ENCODE results near the gene NCEH1.
"Not testable (repeated sequence)": the region's sequence is repeated elsewhere in the genome, so short reads cannot be mapped to it uniquely, and the experiment has no call there.

The NCEH1 gene

DNA sequence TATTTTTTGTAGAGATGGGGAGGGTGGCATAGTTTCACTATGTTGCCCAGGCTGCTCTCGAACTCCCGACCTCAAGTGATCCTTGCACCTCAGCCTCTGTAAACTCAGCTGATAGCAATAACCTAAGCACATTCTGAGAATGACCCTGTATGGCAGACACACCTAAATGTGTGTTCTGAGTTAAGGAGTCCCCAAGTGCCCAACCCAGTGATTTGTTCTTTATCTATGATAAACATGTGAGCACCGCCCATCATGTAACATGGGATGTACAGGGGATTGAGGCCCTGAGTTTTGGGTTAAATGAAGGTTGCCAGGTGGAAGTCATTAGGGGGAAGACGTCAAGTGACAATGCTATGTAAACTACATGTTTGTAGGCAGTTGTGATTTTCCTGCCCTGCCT is 5.7 kb downstream of the NCEH1 start:
- no peak for DNase-seq

DNA sequence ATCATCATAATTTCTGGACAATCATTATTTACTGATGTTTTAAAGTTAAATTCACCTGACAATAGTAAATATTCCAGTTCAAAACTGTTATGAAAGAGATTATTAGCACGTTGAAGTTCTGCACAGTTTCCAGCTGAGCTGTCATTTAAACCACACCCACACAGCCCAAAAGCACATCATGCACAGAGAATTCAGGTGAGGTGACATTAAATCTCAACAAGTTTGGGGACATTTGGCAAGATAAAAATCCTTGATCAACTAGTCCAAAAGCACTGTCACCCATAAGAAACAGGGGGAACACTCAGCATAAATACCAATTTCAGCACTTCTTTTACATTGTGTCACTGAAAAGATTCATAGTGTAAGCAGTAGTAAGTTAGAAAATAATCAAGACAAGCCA is 6.9 kb downstream of the NCEH1 start:
- no peak for DNase-seq

DNA sequence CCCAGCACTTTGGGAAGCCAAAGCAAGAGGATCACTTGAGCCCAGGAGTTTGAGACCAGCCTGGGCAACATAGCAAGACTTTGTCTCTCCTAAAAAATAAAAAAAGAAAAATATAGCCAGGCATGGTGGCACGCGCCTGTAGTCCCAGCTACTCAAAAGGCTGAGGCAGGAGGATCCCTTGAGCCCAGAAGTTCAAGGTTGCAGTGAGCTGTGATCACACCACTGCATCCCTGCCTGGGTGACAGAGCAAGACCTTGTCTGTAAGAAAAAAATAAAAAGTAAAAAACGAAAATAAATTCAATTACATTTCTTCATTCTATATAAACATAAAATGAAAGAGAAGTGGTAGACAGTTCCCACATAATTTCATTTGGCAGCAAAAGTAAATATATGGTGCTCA is 8.1 kb downstream of the NCEH1 start:
- not testable (repeated sequence) for DNase-seq

DNA sequence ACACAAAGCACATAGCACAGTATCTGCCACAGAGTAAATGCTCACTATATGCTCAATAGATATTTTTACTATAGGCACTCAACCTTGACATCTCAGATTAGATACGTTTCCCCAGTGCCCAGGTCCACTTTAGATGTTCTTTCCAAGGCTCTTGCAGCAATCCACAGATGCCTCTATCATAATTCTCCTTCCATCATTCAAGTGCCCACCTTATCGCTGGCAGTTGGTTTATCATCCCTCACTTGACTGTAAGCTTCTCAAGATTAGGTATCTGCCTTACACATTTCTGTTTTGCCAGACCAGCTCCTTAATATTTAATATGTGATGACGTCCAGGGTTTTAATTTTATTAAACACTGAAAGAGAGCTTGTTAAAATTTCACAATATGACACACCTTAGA is 8.6 kb downstream of the NCEH1 start:
- DNase-seq: no peak

DNA sequence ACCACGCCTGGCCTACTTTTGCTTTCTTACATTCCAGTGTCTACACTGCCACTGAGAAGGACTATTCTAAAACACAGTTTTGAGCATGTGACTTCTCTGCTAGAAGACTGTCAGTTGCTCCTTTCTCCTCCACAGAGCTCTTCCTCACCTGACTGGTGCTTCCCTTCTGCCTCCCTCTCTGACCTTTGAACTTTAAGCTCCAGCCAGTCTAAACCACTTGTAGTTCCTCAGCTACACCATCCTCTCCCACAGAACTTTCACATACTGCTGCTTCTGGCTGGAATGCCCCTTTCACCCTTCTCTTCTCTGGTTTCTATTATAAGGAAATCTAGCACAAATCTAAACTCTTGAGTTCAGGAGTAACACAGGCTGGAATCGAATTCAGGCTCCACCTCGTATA is 9.1 kb downstream of the NCEH1 start:
- no peak for DNase-seq

DNA sequence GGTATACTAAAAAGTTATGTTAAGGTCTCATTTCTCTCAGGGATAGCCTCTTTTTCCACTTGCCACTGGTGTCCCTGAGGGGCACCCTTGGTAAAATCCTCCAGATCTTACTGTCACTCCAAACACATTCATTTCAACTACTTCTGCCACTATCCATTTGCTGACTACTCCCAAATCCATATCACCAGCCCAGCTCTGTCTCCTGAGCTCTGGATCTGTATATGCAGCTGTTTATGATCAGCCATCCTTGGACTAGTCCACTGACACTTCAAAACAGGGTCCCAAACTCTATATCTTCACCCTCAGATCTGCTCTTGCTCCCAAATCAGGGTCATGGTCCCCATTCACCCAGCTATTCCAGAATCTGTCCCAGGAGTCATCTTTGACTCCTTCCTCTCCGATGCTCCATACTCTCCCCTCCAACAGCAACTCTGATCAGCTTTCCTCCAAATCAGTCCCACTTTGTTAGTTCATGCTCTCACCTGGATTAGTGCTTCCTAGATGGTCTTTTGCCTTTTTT is 9.9 kb downstream of the NCEH1 start:
- no peak for DNase-seq

DNA sequence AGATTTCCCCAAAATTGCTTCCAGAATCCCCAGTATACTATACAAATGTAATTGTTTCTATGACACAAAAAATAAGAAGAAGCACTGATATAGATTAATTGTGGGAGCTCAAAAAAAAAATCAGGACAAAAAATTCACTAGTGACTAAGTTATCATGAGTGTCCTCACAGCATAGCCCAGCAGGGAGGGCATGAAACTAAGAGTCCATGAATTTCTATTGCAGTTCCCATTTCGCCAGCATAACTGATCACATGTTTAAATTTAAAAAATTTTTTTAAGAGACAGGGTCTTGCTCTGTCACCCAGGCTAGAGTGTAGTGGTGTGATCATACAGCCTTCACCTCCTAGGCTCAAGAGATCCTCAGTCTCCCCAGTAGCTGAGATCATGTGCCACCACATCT is 10.6 kb downstream of the NCEH1 start:
- DNase-seq: no peak

DNA sequence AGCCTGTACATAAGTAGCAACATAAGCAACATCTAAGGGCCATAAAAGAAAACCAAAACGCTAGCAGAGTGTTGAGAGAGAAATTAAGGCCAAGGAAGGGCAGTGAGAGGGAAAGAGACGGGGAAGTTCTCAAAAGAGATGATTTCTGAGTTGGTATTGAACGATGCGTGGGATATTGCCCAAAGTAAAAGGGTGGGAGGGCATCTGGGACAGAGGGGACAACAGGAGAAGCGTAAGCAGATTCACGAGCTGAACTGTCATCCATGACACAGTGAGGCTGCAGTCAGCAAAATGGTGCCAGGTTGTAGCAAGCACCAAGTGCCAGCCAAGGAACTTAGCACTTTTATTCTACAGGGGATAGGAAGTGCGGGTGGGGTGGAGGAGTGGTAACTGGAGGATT is 11.8 kb downstream of the NCEH1 start:
- no peak for DNase-seq

DNA sequence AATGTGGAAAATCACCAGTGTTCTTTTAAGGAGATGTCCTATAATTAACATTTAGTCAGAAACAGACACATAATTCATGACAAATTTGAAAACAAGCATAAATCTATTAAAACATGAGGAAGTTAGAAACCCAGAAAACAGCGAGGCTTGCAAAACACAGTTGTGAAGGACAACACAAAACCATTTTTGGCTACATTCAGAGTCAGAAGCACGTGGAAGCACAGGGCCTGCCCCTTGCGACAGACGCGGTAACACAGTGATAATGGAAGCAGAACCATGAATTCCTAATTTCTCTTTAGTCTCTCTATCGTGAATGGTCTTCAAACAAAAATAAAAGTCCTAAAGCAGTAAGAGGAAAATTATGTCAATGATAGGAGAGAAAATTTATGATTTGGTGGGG is 12.2 kb downstream of the NCEH1 start:
- DNase-seq: no peak

DNA sequence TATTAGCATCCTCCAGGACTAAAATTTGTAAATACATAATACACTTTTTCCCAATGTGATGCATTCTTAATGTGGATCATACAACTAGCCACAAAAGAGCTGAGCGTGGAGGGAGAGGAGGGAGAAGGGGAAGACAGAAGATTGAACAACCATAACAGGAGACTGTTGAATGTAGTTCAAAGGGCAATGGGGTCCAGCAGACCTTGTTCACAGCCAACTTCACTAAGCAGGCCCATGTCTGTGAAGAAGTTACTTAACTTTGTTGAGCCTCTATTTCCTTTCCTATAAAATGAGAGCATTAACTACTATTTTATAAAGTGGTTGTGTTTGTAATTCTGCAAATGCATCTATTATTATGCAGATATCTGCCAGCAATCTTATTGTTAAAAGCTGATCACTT is 13.3 kb downstream of the NCEH1 start:
- DNase-seq: no peak

DNA sequence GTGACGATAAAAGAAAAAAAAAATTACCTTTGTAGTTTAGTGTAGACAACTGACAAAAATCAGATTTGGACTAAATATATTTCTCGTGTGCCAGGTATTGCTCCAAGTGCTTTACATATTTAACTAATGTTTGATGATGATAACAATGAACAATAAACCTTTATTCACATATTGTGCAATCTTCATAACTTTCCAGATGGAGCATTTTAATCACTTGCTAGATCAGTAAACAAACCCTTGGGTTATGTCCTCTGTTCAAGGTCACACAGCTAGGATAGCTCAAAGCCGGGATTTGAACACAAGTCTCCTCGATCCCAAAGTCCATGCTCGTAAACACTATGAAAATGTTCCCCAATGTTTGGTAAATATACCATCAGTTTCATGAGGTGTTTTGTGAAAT is 14.5 kb downstream of the NCEH1 start:
- DNase-seq: no peak

DNA sequence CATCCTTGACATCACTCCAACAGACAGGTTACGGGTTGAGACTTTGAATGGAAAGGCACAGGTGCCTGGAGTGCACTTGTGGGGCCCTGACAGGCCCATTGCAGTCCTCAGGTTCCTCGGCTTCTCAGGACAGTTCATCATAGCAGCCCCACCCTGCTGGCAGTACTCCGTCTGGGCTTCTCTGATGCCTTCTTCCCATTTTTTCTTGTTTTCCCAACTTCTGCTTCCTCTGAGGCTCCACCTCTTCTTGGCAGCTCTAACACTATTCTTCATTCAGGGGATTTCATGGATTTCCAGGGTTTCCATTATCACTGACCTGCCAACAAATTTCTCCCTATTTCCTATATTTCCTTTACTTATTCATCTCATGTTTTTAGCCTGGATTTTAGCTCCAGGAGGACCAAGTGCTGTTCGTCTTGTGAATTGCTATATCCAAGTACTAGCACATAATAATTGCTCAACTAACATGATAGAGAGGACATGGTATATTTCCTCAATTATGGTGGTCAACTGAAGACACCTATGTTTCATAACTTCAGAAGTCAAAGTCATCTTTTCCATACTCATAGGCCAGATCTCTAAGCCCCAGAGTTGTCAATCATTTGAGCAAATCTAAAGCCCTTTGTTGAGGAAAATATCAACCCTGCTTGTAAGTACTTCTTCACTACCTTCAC is 16.2 kb downstream of the NCEH1 start:
- DNase-seq: no peak

DNA sequence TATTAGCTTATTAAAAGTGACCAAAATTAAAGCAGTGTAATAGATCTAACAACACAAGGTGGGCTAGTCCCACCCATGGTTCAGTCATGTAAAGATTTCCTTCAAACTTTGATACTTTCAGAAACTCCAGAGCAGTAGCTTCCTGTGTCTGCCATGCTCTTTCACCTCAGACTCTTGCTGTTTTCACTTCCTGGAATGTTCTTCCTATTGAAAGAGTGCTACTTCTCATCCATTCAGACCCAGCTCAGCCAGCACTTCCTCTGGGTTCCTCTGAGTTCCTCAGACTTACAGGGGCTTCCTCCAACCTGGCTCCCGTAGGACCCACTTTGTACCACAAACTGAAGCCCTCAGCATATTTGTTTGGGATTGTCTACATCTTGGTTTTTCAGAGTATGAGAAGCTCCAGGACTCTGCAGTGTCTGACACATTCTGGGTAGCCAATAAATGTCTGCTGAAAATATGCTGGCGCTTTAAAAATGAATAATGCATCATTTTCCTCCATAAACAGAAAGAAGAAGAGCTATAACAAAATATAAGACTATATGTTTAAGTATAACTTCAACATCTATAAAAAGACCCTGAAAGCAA is 18.0 kb downstream of the NCEH1 start:
- no peak for DNase-seq

DNA sequence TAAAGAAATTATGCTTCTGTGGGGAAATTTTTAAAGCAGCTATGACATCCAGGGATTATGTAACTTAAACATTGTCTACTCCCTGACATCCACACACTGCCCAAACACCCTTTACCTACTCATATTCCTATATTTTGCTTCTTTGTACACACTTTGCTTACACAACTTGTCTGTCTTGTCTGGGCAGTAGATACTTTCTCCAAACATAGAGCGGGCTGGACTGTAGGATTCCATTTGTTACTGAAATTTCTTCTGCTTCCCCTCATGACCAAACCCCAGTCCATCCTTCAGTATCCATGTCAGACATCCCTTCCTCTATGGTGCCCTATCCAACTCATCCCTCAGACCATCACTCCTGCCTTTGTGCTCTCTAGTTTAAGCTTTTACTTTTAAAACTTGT is 19.9 kb downstream of the NCEH1 start:
- DNase-seq: no peak

DNA sequence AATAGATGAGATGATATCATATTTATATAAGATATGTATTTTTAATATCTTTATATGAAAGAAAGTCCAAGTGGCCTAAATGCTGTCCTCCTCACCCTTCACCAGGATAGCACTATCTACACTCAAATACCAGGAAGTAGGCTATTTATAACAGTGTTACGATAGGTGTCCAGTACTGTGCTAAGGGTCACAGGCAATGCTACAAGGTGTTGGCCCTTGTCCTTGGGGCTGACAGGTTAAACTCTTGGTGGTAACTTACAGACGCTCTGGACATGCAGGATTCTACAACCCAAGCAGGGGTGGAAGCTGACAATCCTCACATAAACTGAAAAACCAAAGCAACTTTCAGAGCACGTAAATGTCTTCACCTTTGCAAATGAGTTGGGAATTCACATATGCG is 22.3 kb downstream of the NCEH1 start:
- no peak for DNase-seq

DNA sequence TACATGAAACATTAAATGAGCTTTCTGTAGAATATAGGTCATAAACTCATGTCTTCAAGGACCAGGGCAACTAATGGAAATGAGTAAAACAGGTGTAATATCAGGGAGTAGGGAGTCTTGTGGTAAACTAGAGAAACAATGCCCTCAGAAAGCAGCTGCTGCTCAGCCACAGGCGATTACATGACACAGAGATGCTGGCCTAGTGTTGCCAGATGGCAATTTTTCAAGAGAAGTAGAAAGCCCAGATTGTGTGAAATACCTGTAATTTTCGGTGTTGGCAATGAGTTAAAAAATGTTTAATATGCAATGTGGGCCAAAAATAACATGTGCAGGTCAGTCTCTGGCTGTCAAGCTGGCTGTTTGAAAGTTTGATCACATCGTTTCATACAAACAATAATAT is 23.4 kb downstream of the NCEH1 start:
- DNase-seq: no peak

DNA sequence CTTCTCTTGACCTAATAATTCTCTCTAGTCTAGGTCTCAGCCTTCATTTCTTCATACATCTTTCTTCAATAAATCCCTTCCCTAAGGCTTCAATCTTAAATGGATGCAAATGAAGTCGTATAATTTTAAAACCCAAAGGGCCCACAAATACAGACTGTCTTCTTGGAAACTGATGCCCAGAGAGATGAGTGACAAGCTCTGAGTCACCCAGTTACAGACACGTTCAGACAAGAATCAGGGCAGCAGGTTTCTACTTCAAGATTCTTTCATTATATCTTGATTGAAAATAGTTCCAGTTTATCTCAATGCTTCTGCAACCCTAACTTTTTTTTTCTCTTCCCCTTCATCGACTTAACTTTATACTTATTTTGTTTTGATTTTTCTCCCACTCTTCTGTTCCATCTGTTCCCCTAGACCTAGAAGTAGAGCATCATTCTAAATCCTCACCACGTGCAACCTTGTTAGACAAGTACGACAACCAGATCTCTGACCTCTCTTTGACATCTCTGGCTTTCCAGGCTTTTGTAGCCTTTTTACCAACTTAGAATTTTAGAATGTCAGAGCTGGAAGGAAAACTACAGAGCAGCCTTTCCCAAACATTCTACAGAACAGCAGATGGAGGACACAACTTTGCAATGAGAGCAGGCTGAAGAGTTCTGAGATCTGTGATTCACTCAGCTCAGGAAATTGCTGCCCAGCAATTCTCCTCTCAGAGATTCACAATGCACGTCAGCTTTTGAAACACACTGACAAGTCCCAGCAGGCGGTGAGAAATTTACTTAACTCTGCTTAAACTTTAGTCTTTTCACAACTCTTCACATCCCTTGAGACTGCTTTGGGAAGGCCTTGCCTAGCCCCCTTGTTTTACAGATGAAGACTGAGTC is 25.3 kb downstream of the NCEH1 start:
- peak; percentile 28 for DNase-seq

DNA sequence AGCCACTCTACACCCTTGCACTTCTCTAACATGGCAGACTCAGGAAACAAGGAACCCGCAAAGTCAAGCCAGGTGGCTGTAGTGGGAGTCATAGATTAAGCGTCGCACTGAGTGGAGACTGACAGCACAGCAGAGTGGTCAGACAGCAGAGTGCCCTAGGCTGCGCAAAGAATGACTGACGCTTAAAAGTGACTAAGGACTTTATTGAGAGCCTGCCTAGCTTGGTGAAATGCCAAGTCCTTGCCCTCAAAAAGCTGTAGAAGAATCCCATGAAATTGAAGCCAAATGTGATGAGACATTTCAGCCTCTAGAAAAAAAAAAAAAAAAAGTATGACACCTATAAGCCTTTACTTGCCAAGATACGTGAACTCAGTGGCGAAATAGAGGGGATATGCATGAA is 30.2 kb downstream of the NCEH1 start:
- DNase-seq: peak; percentile 60

DNA sequence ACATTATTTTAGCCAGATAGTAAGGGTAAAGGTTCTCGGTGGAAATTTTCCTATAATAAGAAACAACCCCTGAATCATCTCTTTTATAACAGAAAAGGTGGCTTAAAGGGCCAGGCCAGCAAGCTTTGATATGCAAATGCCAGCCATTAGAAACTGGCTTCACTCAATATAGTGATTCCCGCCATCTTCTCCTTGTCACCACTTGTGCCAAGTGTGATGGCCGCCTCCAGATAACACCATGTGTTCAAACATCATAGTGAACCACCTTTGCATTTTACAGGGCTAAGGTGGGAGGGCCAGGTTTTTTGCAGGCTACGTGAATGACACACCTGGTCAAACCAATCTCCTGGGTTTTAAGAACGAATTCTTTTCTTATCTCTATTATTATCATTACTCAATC is 31.3 kb downstream of the NCEH1 start:
- DNase-seq: no peak

DNA sequence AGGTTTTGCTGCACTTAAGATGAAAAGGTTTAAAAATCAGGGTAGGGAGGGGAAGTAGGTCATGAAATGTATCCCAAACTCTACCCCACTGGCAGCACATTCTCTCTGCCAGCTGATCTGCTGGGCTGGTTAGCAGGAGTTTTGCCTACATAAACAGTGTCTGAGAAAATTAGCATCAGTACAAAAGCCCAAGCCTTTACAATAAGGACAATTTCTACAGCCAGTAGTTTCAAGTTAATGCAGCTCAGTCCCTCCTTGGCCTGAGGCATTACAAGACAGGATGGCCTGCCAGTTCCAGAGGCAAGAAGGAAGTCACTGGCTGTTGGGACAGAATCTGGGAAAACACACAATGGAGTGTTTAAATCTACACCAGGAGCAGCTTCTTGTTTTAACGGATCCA is 32.8 kb downstream of the NCEH1 start:
- no peak for DNase-seq

DNA sequence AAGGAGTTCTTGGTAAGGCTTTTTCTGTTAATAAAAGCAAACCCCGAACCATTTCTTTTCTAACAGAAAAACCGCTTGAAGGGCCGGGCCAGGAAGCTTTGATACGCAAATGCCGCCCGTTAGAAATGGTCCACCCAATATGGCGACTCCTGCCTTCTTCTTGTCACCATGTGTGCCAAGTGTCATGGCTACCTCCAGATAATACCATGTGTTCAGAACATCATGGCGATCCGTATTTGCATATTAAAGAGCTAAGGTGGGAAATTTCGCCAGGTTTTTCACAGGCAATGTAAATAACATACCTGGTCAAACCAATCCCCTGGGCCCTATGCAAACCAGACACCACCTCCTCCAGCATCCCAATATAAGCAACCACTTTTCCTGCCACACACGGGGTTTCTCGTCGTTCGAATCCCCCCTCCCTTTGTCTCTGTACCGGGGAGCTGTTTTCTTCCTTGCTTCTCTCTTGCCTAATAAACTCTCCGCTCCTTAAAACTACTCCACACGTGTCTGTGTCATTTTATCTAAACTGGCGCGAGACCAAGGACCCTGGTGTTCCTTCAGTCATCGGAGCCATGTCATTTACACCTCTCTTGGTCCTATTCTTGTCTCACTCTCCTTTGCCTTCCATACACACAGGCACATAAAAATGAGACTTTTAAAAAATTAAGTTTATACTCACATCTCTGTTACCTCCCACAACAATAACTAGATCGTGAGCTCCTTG is 34.5 kb downstream of the NCEH1 start:
- no peak for DNase-seq

DNA sequence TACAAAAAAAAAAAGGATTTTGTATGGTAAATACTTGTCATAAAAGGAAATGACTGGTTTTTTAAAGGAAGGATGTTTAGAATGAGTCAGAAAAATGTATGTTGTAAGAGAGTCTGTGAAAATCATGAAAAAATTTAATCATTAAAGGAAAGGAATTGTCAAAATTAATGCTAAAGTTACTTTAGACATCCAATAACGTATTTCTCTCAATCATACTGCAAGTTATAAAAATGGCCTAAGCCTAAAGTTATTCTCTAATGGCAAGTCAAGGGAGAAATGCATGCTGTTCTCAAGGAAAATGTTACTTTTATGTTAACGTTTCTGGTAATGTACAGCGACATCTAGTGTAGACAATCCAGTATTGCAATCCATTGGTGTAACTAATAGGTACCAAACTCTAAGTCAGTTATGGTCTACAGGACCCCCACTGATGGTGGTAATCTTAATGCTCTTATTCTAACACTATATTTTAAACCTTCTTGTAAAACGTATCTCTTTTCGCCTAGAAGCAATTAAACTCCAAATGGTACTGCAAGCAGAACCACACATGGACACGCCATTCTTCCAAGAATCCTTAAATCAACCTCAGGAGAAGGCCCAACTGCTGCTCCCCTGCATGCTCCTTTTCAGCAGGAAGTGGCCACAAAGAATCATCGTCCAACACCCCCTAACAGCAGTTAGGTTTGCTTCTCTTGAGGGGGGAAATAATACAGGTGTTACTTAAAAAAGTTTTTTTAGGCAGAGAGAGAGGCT is 35.2 kb downstream of the NCEH1 start:
- peak; percentile 67 for DNase-seq

Data from fibroblast of upper back skin (primary cell).